ENCODE measurements around the gene LITAF. TPM values are rescaled to one million over a fixed set of nuclear protein-coding genes. Genes with fewer than 3 reads are reported as not detected.

LITAF gene
- total RNA-seq, 2 experiments from 2014 or later, result 171 to 174 TPM

DNA sequence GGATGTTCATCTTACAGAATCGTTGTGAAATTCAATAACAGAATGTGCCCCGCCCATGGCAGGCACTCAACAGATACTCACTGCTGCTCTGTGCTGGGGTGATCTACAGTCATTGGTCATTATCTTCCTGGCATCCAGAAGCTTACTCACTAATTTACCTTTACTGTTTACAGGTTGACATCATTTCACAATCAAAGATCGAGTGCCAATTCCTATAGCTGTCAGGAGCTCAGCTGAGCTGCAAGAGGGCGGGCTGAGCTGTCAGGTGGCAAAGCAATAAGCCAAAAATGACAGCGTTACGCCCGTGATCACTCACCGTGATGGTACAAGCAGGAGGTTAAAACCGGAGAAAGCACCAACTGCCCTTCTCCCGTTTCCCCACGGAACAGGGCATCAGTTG is 51.2 kb downstream of the LITAF start:
- DNase-seq, result no peak
- H3K4me3 Mint-ChIP-seq, result no peak overlapping the region
- CTCF ChIA-PET, result interaction anchor here (0.7 to 11.3 kb wide), 5 partner anchors 15 to 177 kb away, joined by 3 to 106 read pairs (median 4); no protein-coding TSS in a partner anchor
- no peaks in the 10 kb centered on the region for H3K36me3 Mint-ChIP-seq (ENCODE audit: low read depth)
- no peaks in the 10 kb centered on the region for H3K9me3 Mint-ChIP-seq
- H3K4me1 Mint-ChIP-seq (ENCODE audit: low read depth), result peaks cover 13% of the 10 kb centered on the region
- intact Hi-C loops (cut with micrococcal nuclease), result no loop called here
- no peak overlapping the region for H3K27ac Mint-ChIP-seq
- H3K27me3 Mint-ChIP-seq (ENCODE audit: low read depth), result no peaks in the 10 kb centered on the region

DNA sequence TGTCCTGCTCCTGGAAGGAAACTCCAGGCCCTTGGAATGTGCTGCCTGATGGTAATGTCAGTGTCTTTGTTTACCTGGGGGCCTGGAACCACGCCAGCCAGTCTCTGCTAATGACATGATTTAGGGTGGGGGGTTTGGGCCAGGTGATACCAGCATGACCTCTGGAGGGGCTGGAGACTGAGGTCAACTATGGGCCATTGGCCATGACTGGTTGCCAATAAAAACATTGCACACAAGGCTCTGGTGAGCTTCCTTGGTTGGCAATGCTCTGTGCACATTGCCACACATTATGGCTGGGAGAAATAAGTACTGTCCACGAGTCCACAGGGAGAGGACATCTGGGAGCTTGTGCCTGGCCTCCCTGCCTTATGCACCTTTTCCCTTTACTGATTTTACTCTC is 52.5 kb downstream of the LITAF start:
- H3K27me3 Mint-ChIP-seq (ENCODE audit: low read depth), result no peaks in the 10 kb centered on the region
- no peaks in the 10 kb centered on the region for H3K36me3 Mint-ChIP-seq (ENCODE audit: low read depth)
- CTCF ChIA-PET, result interaction anchor here (0.5 to 11.3 kb wide), 7 partner anchors 12 to 210 kb away, joined by 3 to 106 read pairs (median 3); no protein-coding TSS in a partner anchor
- DNase-seq, result no peak
- H3K9me3 Mint-ChIP-seq, result no peaks in the 10 kb centered on the region
- no peak overlapping the region for H3K27ac Mint-ChIP-seq
- H3K4me1 Mint-ChIP-seq (ENCODE audit: low read depth), result peaks cover 5% of the 10 kb centered on the region
- intact Hi-C loops (cut with micrococcal nuclease), result no loop called here
- H3K4me3 Mint-ChIP-seq, result no peak overlapping the region

DNA sequence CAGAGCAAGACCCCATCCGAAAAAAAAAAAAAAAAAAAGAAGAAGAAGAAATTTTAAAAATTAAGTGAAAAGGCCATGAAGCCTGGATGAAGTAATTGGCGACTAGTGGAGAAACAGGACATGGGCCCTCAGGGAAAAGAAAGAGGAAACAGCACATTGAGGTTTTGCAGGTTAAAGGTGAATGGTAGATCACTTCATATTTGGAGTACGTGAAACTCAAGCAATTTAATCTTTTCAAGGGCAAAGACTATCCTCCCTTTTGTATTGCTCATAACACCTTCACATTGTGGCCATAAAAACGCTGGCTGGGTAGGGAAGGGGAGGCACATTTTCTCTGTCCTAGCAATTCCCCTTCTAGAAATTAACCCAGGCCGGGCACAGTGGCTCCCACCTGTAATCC is 53.1 kb downstream of the LITAF start:
- H3K4me1 Mint-ChIP-seq (ENCODE audit: low read depth), result peaks cover 5% of the 10 kb centered on the region
- no peaks in the 10 kb centered on the region for H3K9me3 Mint-ChIP-seq
- H3K27me3 Mint-ChIP-seq (ENCODE audit: low read depth), result no peaks in the 10 kb centered on the region
- no peaks in the 10 kb centered on the region for H3K36me3 Mint-ChIP-seq (ENCODE audit: low read depth)
- intact Hi-C loops (cut with micrococcal nuclease), result loop anchor here (2.0 kb wide), 1 partner anchor 51 kb away; no protein-coding TSS in a partner anchor
- H3K27ac Mint-ChIP-seq, result no peak overlapping the region
- CTCF ChIA-PET, result interaction anchor here (0.6 to 11.3 kb wide), 8 partner anchors 13 to 318 kb away, joined by 3 to 106 read pairs (median 3); partner anchors contain the start of gene RSL1D1
- no peak overlapping the region for H3K4me3 Mint-ChIP-seq
- DNase-seq, result no peak

DNA sequence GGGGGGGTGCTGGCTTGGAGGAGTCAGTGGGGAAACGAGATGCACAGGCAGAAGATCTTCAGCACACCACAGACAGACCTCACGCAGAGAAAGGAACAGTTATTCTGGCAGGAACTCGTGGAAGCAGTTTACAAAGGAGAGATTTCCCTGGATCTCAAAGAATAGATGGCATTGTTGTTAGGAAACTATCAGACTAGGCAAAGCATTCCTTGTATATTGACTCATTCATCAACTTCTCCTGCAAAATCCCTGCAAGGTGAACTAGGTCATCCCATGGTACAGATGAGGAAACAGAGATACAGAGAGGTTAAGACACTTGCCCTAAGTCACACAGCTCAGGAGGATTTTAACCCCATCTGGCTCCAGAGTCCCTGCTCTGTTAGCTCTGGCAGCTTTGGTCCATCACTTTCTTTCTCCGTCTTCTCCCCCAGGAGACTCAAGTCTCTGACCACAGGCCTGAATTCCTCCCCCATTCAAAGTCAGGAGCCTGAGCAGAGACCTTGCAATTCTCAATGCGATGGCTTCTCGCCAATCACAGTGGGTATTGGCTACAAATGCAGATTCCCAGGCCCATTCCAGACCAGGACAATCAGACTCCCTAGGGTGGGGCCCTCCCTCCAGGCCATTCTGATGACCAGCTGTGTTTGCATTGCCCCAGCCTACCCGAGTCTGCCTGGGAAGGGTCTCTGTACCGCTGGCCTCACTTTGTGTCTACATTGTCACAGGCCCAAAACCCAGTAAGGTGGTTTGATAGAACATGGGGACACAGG is 56.4 kb downstream of the LITAF start:
- Mint-ChIP-seq H3K36me3 (ENCODE audit: low read depth) (no peaks in the 10 kb centered on the region), H3K4me3 (no peak overlapping the region), H3K27ac (no peak overlapping the region), H3K4me1 (ENCODE audit: low read depth) (peaks cover 5% of the 10 kb centered on the region), H3K9me3 (no peaks in the 10 kb centered on the region), H3K27me3 (ENCODE audit: low read depth) (no peaks in the 10 kb centered on the region)
- DNase-seq, result no peak
- intact Hi-C loops (cut with micrococcal nuclease), result no loop called here
- CTCF ChIA-PET, result interaction anchor here (0.7 to 11.3 kb wide), 9 partner anchors 8 to 567 kb away, joined by 3 to 106 read pairs (median 7); no protein-coding TSS in a partner anchor

DNA sequence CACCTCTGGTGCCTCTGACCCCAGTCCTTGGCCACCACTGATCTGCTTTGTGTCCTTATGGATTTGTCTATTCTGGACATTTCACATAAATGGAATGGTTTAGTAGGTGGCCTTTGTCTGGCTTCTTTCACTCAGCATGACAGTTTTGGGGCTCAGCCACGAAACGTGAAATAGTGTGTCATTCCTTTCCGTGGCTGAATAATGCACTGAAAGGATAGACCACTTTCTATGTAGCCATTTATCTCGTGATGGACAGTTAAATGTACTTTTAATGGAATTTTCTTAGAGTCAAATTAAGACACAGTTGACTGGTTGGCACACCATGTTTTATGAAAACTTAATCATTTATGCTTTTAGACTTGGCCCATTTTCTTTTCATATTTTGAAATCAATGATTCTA is 57.4 kb downstream of the LITAF start:
- H3K36me3 Mint-ChIP-seq (ENCODE audit: low read depth), result no peaks in the 10 kb centered on the region
- intact Hi-C loops (cut with micrococcal nuclease), result no loop called here
- CTCF ChIA-PET, result interaction anchor here (0.8 to 11.3 kb wide), 4 partner anchors 114 to 566 kb away, joined by 3 to 106 read pairs (median 3); no protein-coding TSS in a partner anchor

DNA sequence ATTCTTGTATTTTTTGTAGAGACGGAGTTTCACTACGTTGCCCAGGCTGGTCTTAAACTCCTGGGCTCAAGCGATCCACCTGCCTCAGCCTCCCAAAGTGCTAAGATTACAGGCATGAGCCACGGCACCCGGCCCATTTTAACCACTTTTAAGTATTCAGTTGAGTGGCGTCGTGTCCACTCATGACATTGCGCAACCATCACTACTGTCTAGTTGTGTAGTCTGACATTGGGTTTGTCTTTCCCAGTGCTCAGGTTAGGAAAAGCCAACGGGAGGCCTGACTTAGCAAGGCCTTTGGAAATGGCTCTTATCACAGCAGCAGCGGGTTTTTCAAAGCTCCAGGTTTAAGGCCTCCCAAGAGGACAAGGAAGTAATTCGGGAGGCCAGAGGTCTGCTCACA is 58.7 kb downstream of the LITAF start:
- H3K4me3 Mint-ChIP-seq, result no peak overlapping the region
- H3K36me3 Mint-ChIP-seq (ENCODE audit: low read depth), result no peaks in the 10 kb centered on the region
- H3K4me1 Mint-ChIP-seq (ENCODE audit: low read depth), result peaks cover 5% of the 10 kb centered on the region
- DNase-seq, result no peak
- no peaks in the 10 kb centered on the region for H3K27me3 Mint-ChIP-seq (ENCODE audit: low read depth)
- CTCF ChIA-PET, result interaction anchor here (11.3 kb wide), 1 partner anchor 115 kb away, joined by 106 read pairs; no protein-coding TSS in a partner anchor
- no peaks in the 10 kb centered on the region for H3K9me3 Mint-ChIP-seq
- intact Hi-C loops (cut with micrococcal nuclease), result no loop called here
- H3K27ac Mint-ChIP-seq, result no peak overlapping the region

More for the DNA sequence above, 57.4 kb downstream of the LITAF start:
- DNase-seq, result no peak
- peaks cover 5% of the 10 kb centered on the region for H3K4me1 Mint-ChIP-seq (ENCODE audit: low read depth)
- no peak overlapping the region for H3K27ac Mint-ChIP-seq
- H3K27me3 Mint-ChIP-seq (ENCODE audit: low read depth), result no peaks in the 10 kb centered on the region
- H3K4me3 Mint-ChIP-seq, result no peak overlapping the region
- H3K9me3 Mint-ChIP-seq, result no peaks in the 10 kb centered on the region

DNA sequence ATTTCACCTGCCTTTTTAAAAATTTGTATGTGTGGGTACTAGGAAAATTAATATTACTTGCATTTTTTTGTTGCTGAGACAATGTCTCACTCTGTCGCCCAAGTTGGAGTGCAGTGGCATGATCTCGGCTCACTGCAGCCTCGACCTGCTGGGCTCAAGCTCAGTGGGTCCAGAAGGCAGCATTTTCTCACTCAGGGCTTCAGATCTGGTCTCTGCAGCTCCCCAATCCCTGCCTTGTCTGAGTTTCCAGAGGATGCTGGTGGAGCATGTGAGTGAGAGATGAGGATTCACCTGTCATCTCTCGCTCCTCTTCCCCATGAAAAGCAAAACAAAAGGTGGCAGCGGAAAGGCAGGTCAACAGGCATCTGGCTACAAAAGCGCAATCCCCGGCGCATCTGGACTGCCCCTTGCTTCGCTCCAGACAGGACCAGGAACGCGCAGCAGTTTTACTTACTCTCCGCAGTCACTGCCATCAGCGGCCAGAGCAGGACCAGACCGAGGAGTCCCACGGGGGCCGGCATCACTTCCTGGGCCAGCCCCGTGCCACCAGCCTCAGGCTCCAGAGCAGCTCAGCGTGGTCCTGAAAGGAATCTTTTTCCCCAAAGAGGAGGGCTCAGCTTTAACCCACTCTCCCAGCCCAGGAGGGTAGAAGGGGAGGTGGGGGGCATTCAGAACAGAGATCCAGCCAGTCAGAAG is 59.9 kb downstream of the LITAF start:
- intact Hi-C loops (cut with micrococcal nuclease), result no loop called here
- Mint-ChIP-seq H3K4me1 (ENCODE audit: low read depth) (no peaks in the 10 kb centered on the region), H3K27ac (no peak overlapping the region), H3K9me3 (peaks cover under 1% of the 10 kb centered on the region), H3K36me3 (ENCODE audit: low read depth) (no peaks in the 10 kb centered on the region), H3K27me3 (ENCODE audit: low read depth) (no peaks in the 10 kb centered on the region), H3K4me3 (no peak overlapping the region)
- CTCF ChIA-PET, result interaction anchor here (0.7 to 11.3 kb wide), 2 partner anchors 27 to 117 kb away, joined by 3 to 106 read pairs; no protein-coding TSS in a partner anchor
- no peak for DNase-seq

DNA sequence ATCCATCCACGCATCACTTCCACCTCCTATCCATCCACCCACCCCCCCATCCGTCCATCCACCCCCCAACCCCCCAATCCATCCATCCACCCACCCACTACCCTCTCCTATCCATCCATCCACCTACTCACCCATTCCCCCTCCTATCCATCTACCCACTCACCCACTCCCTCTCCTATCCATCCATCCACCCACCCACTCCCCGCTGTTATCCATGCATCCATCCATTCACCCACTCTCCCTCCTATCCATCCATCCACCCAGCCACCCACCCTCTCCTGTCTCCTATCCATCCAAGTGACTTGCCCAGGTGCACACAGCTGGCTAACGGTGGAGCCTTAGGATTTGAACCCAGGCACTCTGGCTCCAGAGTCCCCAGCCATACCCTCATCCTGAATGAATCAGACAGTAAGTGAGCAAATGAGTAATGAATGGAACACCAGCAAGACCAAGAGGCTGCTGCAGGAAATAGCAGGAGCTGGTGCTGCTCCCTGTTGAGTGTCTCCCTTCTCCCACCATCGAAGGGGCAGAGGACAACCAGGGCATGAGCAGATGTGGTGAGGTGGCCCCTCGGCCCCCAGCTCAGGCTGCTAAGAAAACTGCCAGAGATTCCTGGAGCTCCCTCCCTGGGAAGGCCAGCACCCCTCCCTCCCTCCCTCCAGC is 62.5 kb downstream of the LITAF start:
- intact Hi-C loops (cut with micrococcal nuclease), result no loop called here
- Mint-ChIP-seq H3K27me3 (ENCODE audit: low read depth) (no peaks in the 10 kb centered on the region), H3K27ac (no peak overlapping the region), H3K4me1 (ENCODE audit: low read depth) (no peaks in the 10 kb centered on the region), H3K4me3 (no peak overlapping the region), H3K9me3 (peaks cover 4% of the 10 kb centered on the region), H3K36me3 (ENCODE audit: low read depth) (no peaks in the 10 kb centered on the region)
- CTCF ChIA-PET, result interaction anchor here (3.0 kb wide), 1 partner anchor 117 kb away, joined by 8 read pairs; no protein-coding TSS in a partner anchor
- no peak for DNase-seq

DNA sequence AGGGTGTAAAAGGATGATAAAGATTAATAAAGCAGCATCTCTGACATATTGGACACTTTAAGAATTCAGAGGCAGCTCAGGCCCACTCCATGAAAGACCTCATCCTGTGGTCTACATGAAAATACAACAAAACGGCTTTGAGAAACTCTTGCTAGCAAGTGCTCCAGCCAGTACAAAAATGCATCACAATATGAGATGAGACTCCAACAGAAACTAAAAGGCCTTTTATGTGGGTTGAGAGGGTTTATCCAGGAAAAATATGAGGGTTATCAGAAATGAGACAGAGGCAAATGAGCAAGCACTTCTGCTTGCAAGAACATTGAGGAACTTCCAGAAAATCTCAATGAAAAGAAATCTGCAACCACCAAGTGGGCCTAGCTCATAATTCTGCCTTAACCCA is 65.7 kb downstream of the LITAF start:
- CTCF ChIA-PET, result interaction anchor here (1.3 to 3.4 kb wide), 2 partner anchors 10 to 14 kb away, joined by 3 to 15 read pairs; no protein-coding TSS in a partner anchor
- intact Hi-C loops (cut with micrococcal nuclease), result no loop called here
- no peaks in the 10 kb centered on the region for H3K27me3 Mint-ChIP-seq (ENCODE audit: low read depth)

DNA sequence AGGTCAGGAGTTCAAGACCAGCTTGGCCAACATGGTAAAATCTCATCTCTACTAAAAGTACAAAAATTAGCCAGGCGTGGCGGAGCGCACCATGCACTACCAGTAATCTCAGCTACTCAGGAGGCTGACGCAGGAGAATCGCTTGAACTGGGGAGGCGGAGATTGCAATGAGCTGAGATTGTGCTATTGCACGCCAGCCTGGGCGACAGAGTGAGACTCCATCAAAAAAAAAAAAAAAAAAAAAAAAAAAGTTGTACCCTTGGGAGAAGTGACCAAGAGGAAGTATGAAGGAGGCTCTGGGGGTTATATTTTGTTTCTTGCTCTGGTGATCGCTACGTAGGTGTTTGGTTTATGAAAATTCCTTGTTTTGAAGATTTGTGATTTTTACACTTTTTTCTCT is 66.3 kb downstream of the LITAF start:
- DNase-seq, result no peak

More for the DNA sequence above, 65.7 kb downstream of the LITAF start:
- Mint-ChIP-seq H3K9me3 (peaks cover 4% of the 10 kb centered on the region), H3K36me3 (ENCODE audit: low read depth) (no peaks in the 10 kb centered on the region), H3K4me3 (no peak overlapping the region), H3K27ac (no peak overlapping the region), H3K4me1 (ENCODE audit: low read depth) (no peaks in the 10 kb centered on the region)
- DNase-seq, result no peak

DNA sequence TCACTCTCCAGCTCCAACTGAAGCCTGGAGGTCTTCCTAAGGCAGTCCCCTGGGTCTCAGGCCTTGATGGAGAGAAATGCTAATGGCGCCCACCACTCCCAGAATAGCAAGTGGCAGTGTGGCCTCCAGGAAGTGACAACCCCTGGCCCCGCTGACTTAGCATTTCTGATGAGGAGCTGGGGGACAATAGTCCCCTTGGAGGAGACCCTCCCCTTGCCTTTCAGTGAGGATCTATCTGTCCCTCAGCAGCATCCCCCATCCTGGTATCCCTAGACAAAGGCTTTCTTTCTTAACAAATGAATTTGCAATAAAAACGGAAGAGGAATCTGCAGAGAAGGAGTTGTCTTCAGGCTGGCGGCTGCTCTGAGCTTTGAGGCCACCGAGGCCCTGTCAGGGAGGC is 68.8 kb downstream of the LITAF start:
- intact Hi-C loops (cut with micrococcal nuclease), result no loop called here
- no peak overlapping the region for H3K27ac Mint-ChIP-seq
- H3K27me3 Mint-ChIP-seq (ENCODE audit: low read depth), result no peaks in the 10 kb centered on the region
- no peak for DNase-seq
- CTCF ChIA-PET, result interaction anchor here (0.6 to 1.0 kb wide), 2 partner anchors 15 to 30 kb away, joined by 3 to 4 read pairs; no protein-coding TSS in a partner anchor
- peaks cover 4% of the 10 kb centered on the region for H3K9me3 Mint-ChIP-seq
- H3K4me1 Mint-ChIP-seq (ENCODE audit: low read depth), result no peaks in the 10 kb centered on the region
- no peaks in the 10 kb centered on the region for H3K36me3 Mint-ChIP-seq (ENCODE audit: low read depth)
- H3K4me3 Mint-ChIP-seq, result no peak overlapping the region

More for the DNA sequence above, 66.3 kb downstream of the LITAF start:
- H3K27me3 Mint-ChIP-seq (ENCODE audit: low read depth), result no peaks in the 10 kb centered on the region
- no peaks in the 10 kb centered on the region for H3K4me1 Mint-ChIP-seq (ENCODE audit: low read depth)
- intact Hi-C loops (cut with micrococcal nuclease), result no loop called here
- CTCF ChIA-PET, result interaction anchor here (1.3 to 3.4 kb wide), 2 partner anchors 11 to 14 kb away, joined by 3 to 15 read pairs; no protein-coding TSS in a partner anchor
- no peak overlapping the region for H3K4me3 Mint-ChIP-seq
- H3K9me3 Mint-ChIP-seq, result peaks cover 4% of the 10 kb centered on the region
- no peaks in the 10 kb centered on the region for H3K36me3 Mint-ChIP-seq (ENCODE audit: low read depth)
- no peak overlapping the region for H3K27ac Mint-ChIP-seq
